H9 (cell line): ENCODE data around the gene RAD23A. TPM values are rescaled to one million over a fixed set of nuclear protein-coding genes. Genes with fewer than 3 reads are reported as not detected.

ENCODE experiments used
- DNase-seq: peaks from one replicate; pipeline ENCODE4 v3.0.0-alpha.2; 2017
- H2AFZ ChIP-seq: one replicate; pipeline ENCODE4 v1.6.1; 2013; ENCODE audit warnings: mild to moderate bottlenecking, low read length, control low read depth, moderate library complexity
- H2AK5ac ChIP-seq: 2 replicates; pipeline ENCODE4 v1.6.1; 2013; ENCODE audit warnings: low read length, control low read depth, mixed read lengths; ENCODE audit not compliant: insufficient read length
- H2BK120ac ChIP-seq: one replicate; pipeline ENCODE4 v1.6.1; 2013; ENCODE audit warnings: low read depth, mild to moderate bottlenecking, low read length, control low read depth, inconsistent platforms; ENCODE audit not compliant: poor library complexity, severe bottlenecking
- H2BK12ac ChIP-seq: 2 replicates; pipeline ENCODE4 v1.6.1; 2013; ENCODE audit warnings: low read length, control low read depth, mixed read lengths, low read depth; ENCODE audit not compliant: insufficient read length
- H2BK15ac ChIP-seq: 2 replicates; pipeline ENCODE4 v1.6.1; 2013; ENCODE audit warnings: low read depth, low read length, control low read depth
- H2BK20ac ChIP-seq: one replicate; pipeline ENCODE4 v1.6.1; 2013; ENCODE audit warnings: low read depth, mild to moderate bottlenecking, low read length, control low read depth, inconsistent platforms; ENCODE audit not compliant: poor library complexity, severe bottlenecking
- H2BK5ac ChIP-seq: 2 replicates; pipeline ENCODE4 v1.6.1; 2013; ENCODE audit warnings: low read length, control low read depth, mixed read lengths; ENCODE audit not compliant: insufficient read length
- H3K14ac ChIP-seq: 2 replicates; pipeline ENCODE4 v1.6.1; 2013; ENCODE audit warnings: low read length, control low read depth; ENCODE audit not compliant: insufficient read depth
- H3K18ac ChIP-seq: 2 replicates; pipeline ENCODE4 v1.6.1; 2013; ENCODE audit warnings: low read depth, mild to moderate bottlenecking, mixed read lengths, low read length, control low read depth; ENCODE audit not compliant: insufficient read length
- H3K23ac ChIP-seq: 2 replicates; pipeline ENCODE4 v1.6.1; 2013; ENCODE audit warnings: low read length, control low read depth, mixed read lengths, low read depth; ENCODE audit not compliant: insufficient read length
- H3K23me2 ChIP-seq: 2 replicates; pipeline ENCODE4 v1.6.1; 2013; ENCODE audit warnings: low read depth, mild to moderate bottlenecking, mixed read lengths, low read length, control low read depth; ENCODE audit not compliant: insufficient read length, poor library complexity, severe bottlenecking
- H3K27ac ChIP-seq: 2 replicates; pipeline ENCODE4 v1.5.1; 2013; ENCODE audit warnings: low read length, control low read depth, mixed read lengths, low read depth; ENCODE audit not compliant: insufficient read length
- H3K27me3 ChIP-seq: 2 replicates; pipeline ENCODE4 v1.6.1; 2013; ENCODE audit warnings: low read length, control low read depth, inconsistent platforms; ENCODE audit not compliant: insufficient read depth
- H3K4ac ChIP-seq: 2 replicates; pipeline ENCODE4 v1.6.1; 2013; ENCODE audit warnings: low read depth, mild to moderate bottlenecking, control low read depth, inconsistent platforms, low read length, moderate library complexity
- H3K4me1 ChIP-seq: 2 replicates; pipeline ENCODE4 v1.6.1; 2013; ENCODE audit warnings: low read length, control low read depth, inconsistent platforms; ENCODE audit not compliant: insufficient read depth
- H3K4me2 ChIP-seq: 2 replicates; pipeline ENCODE4 v1.6.1; 2013; ENCODE audit warnings: low read length, control low read depth, mixed read lengths; ENCODE audit not compliant: insufficient read length, insufficient read depth
- H3K56ac ChIP-seq: 2 replicates; pipeline ENCODE4 v1.6.1; 2013; ENCODE audit warnings: low read depth, mild to moderate bottlenecking, mixed read lengths, low read length, control low read depth; ENCODE audit not compliant: insufficient read length
- H3K79me1 ChIP-seq: 2 replicates; pipeline ENCODE4 v1.6.1; 2013; ENCODE audit warnings: low read depth, mild to moderate bottlenecking, moderate library complexity, low read length, control low read depth, inconsistent platforms; ENCODE audit not compliant: insufficient read depth, poor library complexity, severe bottlenecking
- H3K79me2 ChIP-seq: 2 replicates; pipeline ENCODE4 v1.6.1; 2013; ENCODE audit warnings: low read length, control low read depth, inconsistent platforms; ENCODE audit not compliant: insufficient read depth
- H3K9ac ChIP-seq: 2 replicates; pipeline ENCODE4 v1.6.1; 2013; ENCODE audit warnings: low read length, control low read depth, mixed read lengths; ENCODE audit not compliant: insufficient read length; ENCODE audit errors: extremely low read depth
- H3K9me3 ChIP-seq: one replicate; pipeline ENCODE4 v1.6.1; 2013; ENCODE audit warnings: low read depth, low read length, inconsistent platforms; ENCODE audit not compliant: control insufficient read depth
- H3T11ph ChIP-seq: one replicate; pipeline ENCODE4 v1.6.1; 2013; ENCODE audit warnings: mild to moderate bottlenecking, low read length, control low read depth, inconsistent platforms
- H4K20me1 ChIP-seq: one replicate; pipeline ENCODE4 v1.6.1; 2013; ENCODE audit not compliant: control insufficient read depth, insufficient read length, insufficient read depth
- H4K5ac ChIP-seq: 2 replicates; pipeline ENCODE4 v1.6.1; 2013; ENCODE audit warnings: low read depth, mild to moderate bottlenecking, mixed read lengths, low read length, control low read depth; ENCODE audit not compliant: insufficient read length
- H4K8ac ChIP-seq: replicated peaks from 2 replicates; pipeline ENCODE4 v1.6.1; 2013; ENCODE audit warnings: low read length, control low read depth, mixed read lengths, low read depth; ENCODE audit not compliant: insufficient read length
- H4K91ac ChIP-seq: 2 replicates; pipeline ENCODE4 v1.6.1; 2013; ENCODE audit warnings: low read depth, mild to moderate bottlenecking, moderate library complexity, mixed read lengths, low read length, control low read depth; ENCODE audit not compliant: insufficient read length
- H3K27ac Mint-ChIP-seq, 3 experiments: 2 replicates in 2 of 3; 3 replicates in 1 of 3; pipeline ENCODE4 v1.8.0; 2020 to 2021; ENCODE audit warnings: mixed read lengths in 3 of 3, mild to moderate bottlenecking in 1 of 3, moderate library complexity in 1 of 3
- H3K27me3 Mint-ChIP-seq: 2 replicates; pipeline ENCODE4 v1.8.0; 2021; ENCODE audit warnings: low read depth, mild to moderate bottlenecking, moderate library complexity, mixed read lengths
- H3K36me3 Mint-ChIP-seq, 3 experiments: 2 replicates in 2 of 3; 3 replicates in 1 of 3; pipeline ENCODE4 v1.8.0; 2020 to 2021; ENCODE audit warnings: low read depth in 3 of 3, mixed read lengths in 3 of 3; ENCODE audit not compliant: insufficient read depth in 1 of 3
- H3K4me1 Mint-ChIP-seq, 2 experiments: 2 replicates each; pipeline ENCODE4 v1.8.0; 2020; ENCODE audit warnings: mixed read lengths in 2 of 2
- H3K4me3 Mint-ChIP-seq, 2 experiments: 2 replicates in 1 of 2; 3 replicates in 1 of 2; pipeline ENCODE4 v1.8.0; 2020 to 2021; ENCODE audit warnings: mild to moderate bottlenecking in 2 of 2, mixed read lengths in 2 of 2, moderate library complexity in 1 of 2
- H3K9me3 Mint-ChIP-seq, 2 experiments: 2 replicates in 1 of 2; 3 replicates in 1 of 2; pipeline ENCODE4 v1.8.0; 2020; ENCODE audit warnings: mild to moderate bottlenecking in 2 of 2, mixed read lengths in 2 of 2, moderate library complexity in 1 of 2
- WGBS: extraction: QIAGEN DNeasy Blood & Tissue Kit; methylation state at CpG from one replicate; pipeline ENCODE4 v1.1.7; 2013; ENCODE audit warnings: missing lambda C conversion rate, low lambda C conversion rate, mixed read lengths; ENCODE audit not compliant: insufficient read length; ENCODE audit errors: extremely low coverage; 5-methylcytosine and 5-hydroxymethylcytosine counted together
- total RNA-seq: library from RNA; stranded (reverse); gene quantifications from 2 replicates; pipeline ENCODE4 v1.2.1, GENCODE V29; 2021
- TF ChIP-seq, protein P1 (sequence below): fragments of 200-600 bp; sonication (generic); conservative IDR thresholded peaks from 3 replicates; pipeline ENCODE4 v1.8.0; 2021; ENCODE audit warnings: antibody characterized with exemption, mild to moderate bottlenecking

RAD23A gene
- total RNA-seq, 1 experiment from 2014 or later = 62.2 TPM

GRCh38 chr19:12986726-12987125 lies 41.1 kb downstream of the RAD23A start:
- no peak overlapping the region for H3K4me2 ChIP-seq
- peaks cover 10% of the 10 kb centered on the region; the same call in 1 of the 2 replicates for H3K27me3 ChIP-seq
- H3K27ac ChIP-seq = no peak overlapping the region

More at GRCh38 chr19:12986726-12987125, 41.1 kb downstream of the RAD23A start:
- TF ChIP-seq, protein P1, sequence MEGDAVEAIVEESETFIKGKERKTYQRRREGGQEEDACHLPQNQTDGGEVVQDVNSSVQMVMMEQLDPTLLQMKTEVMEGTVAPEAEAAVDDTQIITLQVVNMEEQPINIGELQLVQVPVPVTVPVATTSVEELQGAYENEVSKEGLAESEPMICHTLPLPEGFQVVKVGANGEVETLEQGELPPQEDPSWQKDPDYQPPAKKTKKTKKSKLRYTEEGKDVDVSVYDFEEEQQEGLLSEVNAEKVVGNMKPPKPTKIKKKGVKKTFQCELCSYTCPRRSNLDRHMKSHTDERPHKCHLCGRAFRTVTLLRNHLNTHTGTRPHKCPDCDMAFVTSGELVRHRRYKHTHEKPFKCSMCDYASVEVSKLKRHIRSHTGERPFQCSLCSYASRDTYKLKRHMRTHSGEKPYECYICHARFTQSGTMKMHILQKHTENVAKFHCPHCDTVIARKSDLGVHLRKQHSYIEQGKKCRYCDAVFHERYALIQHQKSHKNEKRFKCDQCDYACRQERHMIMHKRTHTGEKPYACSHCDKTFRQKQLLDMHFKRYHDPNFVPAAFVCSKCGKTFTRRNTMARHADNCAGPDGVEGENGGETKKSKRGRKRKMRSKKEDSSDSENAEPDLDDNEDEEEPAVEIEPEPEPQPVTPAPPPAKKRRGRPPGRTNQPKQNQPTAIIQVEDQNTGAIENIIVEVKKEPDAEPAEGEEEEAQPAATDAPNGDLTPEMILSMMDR = no peak
- Histone ChIP-seq H4K8ac (no peak overlapping the region), H3K18ac (no peak overlapping the region), H3K4me1 (no peaks in the 10 kb centered on the region), H3T11ph (no peak overlapping the region), H3K14ac (no peak overlapping the region), H2BK15ac (no peak overlapping the region), H2AFZ (no peak overlapping the region), H4K5ac (no peak overlapping the region), H4K20me1 (no peaks in the 10 kb centered on the region), H3K23ac (no peak overlapping the region), H3K9me3 (no peaks in the 10 kb centered on the region), H2BK12ac (no peak overlapping the region), H2BK5ac (no peak overlapping the region), H2AK5ac (no peak overlapping the region), H3K79me2 (no peaks in the 10 kb centered on the region), H2BK20ac (no peak overlapping the region), H3K9ac (no peak overlapping the region), H4K91ac (no peak overlapping the region), H3K56ac (no peak overlapping the region), H3K79me1 (no peaks in the 10 kb centered on the region), H3K23me2 (no peaks in the 10 kb centered on the region), H3K4ac (no peak overlapping the region), H2BK120ac (no peak overlapping the region)
- WGBS = no CpG with 5 or more reads among the region's 12 CpGs
- H3K9me3 Mint-ChIP-seq = no peaks in the 10 kb centered on the region; a peak in 2 of 5 replicates
- no peak overlapping the region for H3K27ac Mint-ChIP-seq
- H3K4me3 Mint-ChIP-seq = peak overlapping the region in 1 of 2 experiments; percentile 22; a peak in 1 of 5 replicates
- DNase-seq = no peak
- peaks cover 14% of the 10 kb centered on the region for H3K27me3 Mint-ChIP-seq
- H3K36me3 Mint-ChIP-seq = no peaks in the 10 kb centered on the region
- H3K4me1 Mint-ChIP-seq = peaks cover 8 to 12% of the 10 kb centered on the region in 2 experiments
